B cell (primary cell): ENCODE measurements around the gene TMEM185A.

ENCODE experiments used
- EZH2 ChIP-seq: IDR thresholded peaks from 2 replicates; pipeline ENCODE4 v1.6.1; 2012; ENCODE audit warnings: borderline replicate concordance, low read depth, mild to moderate bottlenecking, moderate library complexity, low read length; ENCODE audit not compliant: insufficient read depth, poor library complexity, severe bottlenecking
- TF ChIP-seq, protein P1 (sequence below): fragments of 200-600 bp; IDR thresholded peaks from one replicate; pipeline ENCODE4 v1.8.0; 2022; ENCODE audit warnings: antibody characterized with exemption, mild to moderate bottlenecking

DNA sequence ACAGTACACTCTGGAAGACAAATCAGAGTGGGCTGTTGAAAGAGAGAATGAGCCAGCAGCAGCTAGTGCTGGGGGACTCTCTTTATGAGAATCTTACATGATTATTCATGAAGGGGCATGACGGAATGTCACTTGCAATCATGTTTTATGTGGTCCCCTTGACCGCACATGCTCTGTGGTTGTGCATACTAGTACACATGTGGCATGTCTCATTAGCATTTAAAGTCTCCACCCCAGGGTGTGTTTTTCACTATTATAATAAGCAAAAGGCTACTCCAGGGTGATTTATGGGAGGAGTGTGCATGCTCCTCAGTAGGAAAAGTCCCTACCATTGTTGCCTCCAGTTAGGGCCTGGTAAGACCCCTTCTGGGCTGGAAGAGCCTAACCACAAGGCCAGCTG is 49.6 kb upstream of the TMEM185A start:
- TF ChIP-seq, protein P1, sequence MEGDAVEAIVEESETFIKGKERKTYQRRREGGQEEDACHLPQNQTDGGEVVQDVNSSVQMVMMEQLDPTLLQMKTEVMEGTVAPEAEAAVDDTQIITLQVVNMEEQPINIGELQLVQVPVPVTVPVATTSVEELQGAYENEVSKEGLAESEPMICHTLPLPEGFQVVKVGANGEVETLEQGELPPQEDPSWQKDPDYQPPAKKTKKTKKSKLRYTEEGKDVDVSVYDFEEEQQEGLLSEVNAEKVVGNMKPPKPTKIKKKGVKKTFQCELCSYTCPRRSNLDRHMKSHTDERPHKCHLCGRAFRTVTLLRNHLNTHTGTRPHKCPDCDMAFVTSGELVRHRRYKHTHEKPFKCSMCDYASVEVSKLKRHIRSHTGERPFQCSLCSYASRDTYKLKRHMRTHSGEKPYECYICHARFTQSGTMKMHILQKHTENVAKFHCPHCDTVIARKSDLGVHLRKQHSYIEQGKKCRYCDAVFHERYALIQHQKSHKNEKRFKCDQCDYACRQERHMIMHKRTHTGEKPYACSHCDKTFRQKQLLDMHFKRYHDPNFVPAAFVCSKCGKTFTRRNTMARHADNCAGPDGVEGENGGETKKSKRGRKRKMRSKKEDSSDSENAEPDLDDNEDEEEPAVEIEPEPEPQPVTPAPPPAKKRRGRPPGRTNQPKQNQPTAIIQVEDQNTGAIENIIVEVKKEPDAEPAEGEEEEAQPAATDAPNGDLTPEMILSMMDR: no peak
- no peak for TF ChIP-seq EZH2
